ENCODE measurements around the gene SUPV3L1. TPM values are rescaled to one million over a fixed set of nuclear protein-coding genes. Genes with fewer than 3 reads are reported as not detected.

SUPV3L1 gene
- total and polyA plus RNA-seq, 9 of the 15 experiments (the other 6 are each of a cell fraction or from before 2014, with no cell fraction given) = 45.2 to 156 (median 92.6) TPM

- Histone ChIP-seq H2AFZ (ENCODE audit: low read depth, low read length) (no peak overlapping the region), H3K9me3 (replicated peaks; ENCODE audit: control insufficient read depth, insufficient read depth, low read depth, low read length) (no peaks in the 10 kb centered on the region), H3K4me2 (ENCODE audit: insufficient read depth, low read length) (no peak overlapping the region), H3K4me1 (replicated peaks in 1 of 2; ENCODE audit: control insufficient read depth in 2 of 2, insufficient read depth in 2 of 2, low read length in 2 of 2) (peaks cover 9 to 45% of the 10 kb centered on the region in 2 experiments; a peak in 4 of 5 replicates), H3K9ac (ENCODE audit: insufficient read depth in 1 of 2, low read depth in 2 of 2, low read length in 2 of 2) (no peak overlapping the region), H3K27ac (ENCODE audit: extremely low read depth, low read depth, low read length) (no peak overlapping the region), H3K27me3 (ENCODE audit: control insufficient read depth in 2 of 2, insufficient read depth in 2 of 2, low read length in 2 of 2) (no peaks in the 10 kb centered on the region), H3K36me3 (ENCODE audit: control insufficient read depth, insufficient read depth, low read length) (no peaks in the 10 kb centered on the region), H3K79me2 (ENCODE audit: control insufficient read depth, insufficient read depth, low read length) (no peaks in the 10 kb centered on the region), H4K20me1 (replicated peaks; ENCODE audit: control insufficient read depth, insufficient read depth, low read length) (no peaks in the 10 kb centered on the region), H3K9me1 (ENCODE audit: control insufficient read depth, insufficient read depth, low read length) (no peaks in the 10 kb centered on the region), H3K4me3 (no peak overlapping the region)
- no peak for FAIRE-seq
- in situ Hi-C loops (cut with MboI) = no loop called here
- no peak for ATAC-seq
- ChIA-PET CTCF (ENCODE audit: low intra/inter-chr PET ratio) (no interaction called here), POLR2A (interaction anchor here (1.1 kb wide), 1 partner anchor 125 kb away, joined by 3 read pairs; no protein-coding TSS in a partner anchor)
- TF ChIP-seq, protein P1, sequence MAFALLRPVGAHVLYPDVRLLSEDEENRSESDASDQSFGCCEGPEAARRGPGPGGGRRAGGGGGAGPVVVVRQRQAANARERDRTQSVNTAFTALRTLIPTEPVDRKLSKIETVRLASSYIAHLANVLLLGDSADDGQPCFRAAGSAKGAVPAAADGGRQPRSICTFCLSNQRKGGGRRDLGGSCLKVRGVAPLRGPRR (CRISPR knock-in tag; IDR thresholded peaks at IDR 0.05) = no peak
- TF ChIP-seq CEBPG (CRISPR knock-in tag; IDR thresholded peaks at IDR 0.05) (no peak), CEBPG (tag; conservative IDR thresholded peaks at IDR 0.05 in 1 of 2, IDR thresholded peaks at IDR 0.05 in 1 of 2) (no peak), ZNF584 (CRISPR knock-in tag; IDR thresholded peaks at IDR 0.05; ENCODE audit: low read depth) (0 out of 2 replicates have a peak, but pooled peaks have one; percentile 7), HMG20B (CRISPR knock-in tag; IDR thresholded peaks at IDR 0.05) (no peak)
- 76% methylated on average over 6 of the region's 6 CpGs for WGBS (ENCODE audit: insufficient coverage, low coverage, missing lambda C conversion rate)
- intact Hi-C loops (cut with micrococcal nuclease) = loop anchor here (5.0 kb wide), 1 partner anchor 97 kb away; the partner anchor contains the start of gene VPS26A
- no TSS peak for BruUV-seq (replicated peaks)
- DNase-seq (ENCODE audit: extremely low read depth in 1 of 4, low spot score in 3 of 4) = no peak
These were observed 38.8 kb downstream of the SUPV3L1 start for GRCh38 chr10:69218831-69219230.

DNA sequence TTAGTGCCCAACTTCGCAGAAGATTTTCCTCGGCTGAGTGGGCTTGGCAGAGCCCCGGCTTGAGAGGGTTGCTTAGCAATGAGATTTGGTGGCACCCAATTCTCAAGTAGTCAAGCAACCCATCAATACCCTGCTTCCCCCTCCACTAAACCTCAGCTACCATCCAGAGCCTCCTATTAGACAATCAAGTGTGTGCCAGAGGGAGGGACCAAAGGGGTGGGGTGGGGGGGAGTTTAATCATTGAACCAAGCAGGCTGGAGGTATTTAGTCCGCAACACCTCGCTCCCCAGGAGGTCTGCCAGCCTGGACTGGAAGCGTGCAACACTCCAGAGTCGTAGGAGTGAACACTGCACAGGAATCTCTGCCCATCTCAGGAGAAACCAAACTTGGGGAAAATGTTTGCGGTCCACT is 40.0 kb downstream of the SUPV3L1 start, which contains the start of gene HKDC1:
TSS of gene HKDC1 (plus strand) at position 292 of the 411 bp plus-strand sequence. CDS start at position 396, 104 bp downstream.
- Histone ChIP-seq H3K4me1 (replicated peaks in 1 of 2; ENCODE audit: control insufficient read depth in 2 of 2, insufficient read depth in 2 of 2, low read length in 2 of 2) (peaks cover 9 to 45% of the 10 kb centered on the region in 2 experiments; a peak in 4 of 5 replicates), H4K20me1 (replicated peaks; ENCODE audit: control insufficient read depth, insufficient read depth, low read length) (no peaks in the 10 kb centered on the region), H3K9me1 (ENCODE audit: control insufficient read depth, insufficient read depth, low read length) (no peaks in the 10 kb centered on the region), H2AFZ (ENCODE audit: low read depth, low read length) (no peak within 1 kb of the TSS), H3K36me3 (ENCODE audit: control insufficient read depth, insufficient read depth, low read length) (no peaks in the 10 kb centered on the region), H3K27me3 (ENCODE audit: control insufficient read depth in 2 of 2, insufficient read depth in 2 of 2, low read length in 2 of 2) (no peaks in the 10 kb centered on the region), H3K9ac (ENCODE audit: insufficient read depth in 1 of 2, low read depth in 2 of 2, low read length in 2 of 2) (no peak within 1 kb of the TSS), H3K9me3 (replicated peaks; ENCODE audit: control insufficient read depth, insufficient read depth, low read depth, low read length) (no peaks in the 10 kb centered on the region), H3K4me3 (no peak within 1 kb of the TSS), H3K4me2 (ENCODE audit: insufficient read depth, low read length) (no peak within 1 kb of the TSS), H3K79me2 (ENCODE audit: control insufficient read depth, insufficient read depth, low read length) (no peaks in the 10 kb centered on the region), H3K27ac (ENCODE audit: extremely low read depth, low read depth, low read length) (no peak within 1 kb of the TSS)
- TF ChIP-seq SIX5 (IDR thresholded peaks at IDR 0.05; ENCODE audit: borderline replicate concordance in 1 of 2, insufficient read depth in 1 of 2, low read depth in 1 of 2, low read length in 2 of 2) = no peak
- no peak for TF ChIP-seq NCOA6 (IDR thresholded peaks at IDR 0.05)
- TF ChIP-seq SIN3A (IDR thresholded peaks at IDR 0.05; ENCODE audit: borderline replicate concordance in 2 of 2, control insufficient read depth in 1 of 2, low read depth in 2 of 2, low read length in 2 of 2) = no peak
- no peak for TF ChIP-seq ZNF24 (IDR thresholded peaks at IDR 0.05)
- intact Hi-C loops (cut with micrococcal nuclease) (loop anchor here (5.0 kb wide), 1 partner anchor 233 kb away; the partner anchor contains the start of gene KIFBP), in situ Hi-C loops (cut with MboI) (no loop called here)
- FAIRE-seq (no peak), ATAC-seq (no peak), DNase-seq (ENCODE audit: extremely low read depth in 1 of 4, low spot score in 3 of 4) (no peak)
- WGBS (ENCODE audit: insufficient coverage, low coverage, missing lambda C conversion rate) = 60% methylated on average over 7 of the region's 8 CpGs
- no TSS peak for BruUV-seq (replicated peaks)
- POLR2A ChIA-PET = interaction anchor here (0.6 to 0.7 kb wide), 3 partner anchors 9 to 111 kb away, joined by 3 to 5 read pairs (median 3); no protein-coding TSS in a partner anchor
- CTCF ChIA-PET (ENCODE audit: low intra/inter-chr PET ratio) = no interaction called here

Data from K562 (cell line).